ENCODE measurements around the gene PTGER3.

The PTGER3 gene

DNA sequence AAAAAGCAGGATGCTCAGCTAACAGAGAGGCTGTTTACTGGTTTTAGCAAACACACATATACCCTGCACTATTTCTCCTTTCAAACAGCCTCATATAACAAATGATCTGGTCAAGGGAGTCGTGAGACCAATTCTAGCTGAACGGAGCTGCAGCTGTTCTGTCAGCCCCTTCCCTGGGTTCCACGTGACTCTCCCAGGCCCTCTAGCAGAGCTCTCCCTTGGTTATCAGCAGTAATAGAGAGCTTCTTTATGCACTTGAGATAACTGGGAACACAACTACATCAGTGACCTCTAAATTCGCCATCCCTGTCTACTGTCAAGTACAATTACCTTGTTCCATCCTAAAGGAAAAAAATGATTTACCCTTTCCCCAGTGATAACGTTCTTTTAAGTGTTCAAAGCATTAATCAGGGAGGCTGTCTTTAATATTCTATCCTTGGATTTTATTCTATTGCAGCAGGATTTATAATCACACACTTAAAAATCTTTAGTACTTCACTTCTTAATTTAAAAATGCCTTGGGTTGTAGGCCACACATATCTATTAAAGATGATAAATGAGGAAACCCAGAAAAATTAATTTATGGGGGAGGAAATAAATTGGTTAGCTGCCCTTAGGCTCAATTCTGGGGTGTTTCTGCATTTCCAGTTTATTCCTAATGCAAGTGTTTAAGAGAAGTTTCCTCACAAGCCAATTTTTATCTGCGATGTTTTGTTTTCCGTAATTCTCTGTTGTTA lies 28.2 kb downstream of the PTGER3 start:
- TF ChIP-seq, protein P1, sequence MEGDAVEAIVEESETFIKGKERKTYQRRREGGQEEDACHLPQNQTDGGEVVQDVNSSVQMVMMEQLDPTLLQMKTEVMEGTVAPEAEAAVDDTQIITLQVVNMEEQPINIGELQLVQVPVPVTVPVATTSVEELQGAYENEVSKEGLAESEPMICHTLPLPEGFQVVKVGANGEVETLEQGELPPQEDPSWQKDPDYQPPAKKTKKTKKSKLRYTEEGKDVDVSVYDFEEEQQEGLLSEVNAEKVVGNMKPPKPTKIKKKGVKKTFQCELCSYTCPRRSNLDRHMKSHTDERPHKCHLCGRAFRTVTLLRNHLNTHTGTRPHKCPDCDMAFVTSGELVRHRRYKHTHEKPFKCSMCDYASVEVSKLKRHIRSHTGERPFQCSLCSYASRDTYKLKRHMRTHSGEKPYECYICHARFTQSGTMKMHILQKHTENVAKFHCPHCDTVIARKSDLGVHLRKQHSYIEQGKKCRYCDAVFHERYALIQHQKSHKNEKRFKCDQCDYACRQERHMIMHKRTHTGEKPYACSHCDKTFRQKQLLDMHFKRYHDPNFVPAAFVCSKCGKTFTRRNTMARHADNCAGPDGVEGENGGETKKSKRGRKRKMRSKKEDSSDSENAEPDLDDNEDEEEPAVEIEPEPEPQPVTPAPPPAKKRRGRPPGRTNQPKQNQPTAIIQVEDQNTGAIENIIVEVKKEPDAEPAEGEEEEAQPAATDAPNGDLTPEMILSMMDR (IDR thresholded peaks at IDR 0.05; ENCODE audit: extremely low read depth, insufficient read depth, missing control alignments) = no peak
- in situ Hi-C loops (cut with MboI; ENCODE audit: low pct_unique_long_range_greater_than_20kb, low sequenced_read_pairs, unreplicated experiment) = no loop called here
- no peak for DNase-seq (ENCODE audit: low spot score)

DNA sequence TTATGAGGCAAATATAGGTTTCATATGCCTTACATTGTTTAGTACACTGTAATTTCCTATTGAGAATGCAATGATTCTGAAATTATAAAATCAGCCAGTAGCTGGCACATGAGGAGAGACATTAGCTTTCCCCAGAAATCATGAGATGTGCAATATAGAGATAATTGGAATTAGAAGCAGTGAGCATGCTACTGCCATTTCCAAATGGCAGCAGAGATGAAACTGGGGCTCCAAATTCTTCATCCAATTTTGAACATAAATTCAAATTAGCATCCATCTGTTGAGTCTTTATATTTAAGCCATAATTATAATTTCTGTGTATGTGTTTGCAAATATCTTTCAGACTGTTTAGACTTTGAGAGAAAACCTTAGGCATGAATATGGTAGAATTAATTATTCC lies 28.8 kb downstream of the PTGER3 start:
- no peak for DNase-seq (ENCODE audit: low spot score)
- TF ChIP-seq, protein P1 (IDR thresholded peaks at IDR 0.05; ENCODE audit: extremely low read depth, insufficient read depth, missing control alignments) = no peak
- in situ Hi-C loops (cut with MboI; ENCODE audit: low pct_unique_long_range_greater_than_20kb, low sequenced_read_pairs, unreplicated experiment) = no loop called here

DNA sequence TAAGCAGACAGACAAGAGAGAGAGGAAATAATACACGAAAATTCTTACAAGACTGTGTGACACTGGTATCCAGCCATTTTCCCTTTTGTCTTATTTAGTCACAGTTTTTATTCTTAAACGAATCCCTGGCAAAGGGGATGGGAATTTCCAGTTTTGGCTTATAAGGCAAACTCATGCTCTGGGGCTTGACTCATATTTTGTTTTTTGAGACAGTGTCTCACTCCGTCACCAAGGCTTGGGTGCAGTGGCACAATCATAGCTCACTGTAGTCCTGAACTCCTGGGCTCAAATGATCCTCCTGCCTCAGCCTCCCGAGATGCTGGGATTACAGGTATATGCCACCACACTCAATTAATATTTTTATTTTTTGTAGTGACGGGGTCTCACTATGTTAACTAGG lies 31.9 kb downstream of the PTGER3 start:
- in situ Hi-C loops (cut with MboI; ENCODE audit: low pct_unique_long_range_greater_than_20kb, low sequenced_read_pairs, unreplicated experiment) = no loop called here
- TF ChIP-seq, protein P1 (IDR thresholded peaks at IDR 0.05; ENCODE audit: extremely low read depth, insufficient read depth, missing control alignments) = no peak
- DNase-seq (ENCODE audit: low spot score) = no peak

DNA sequence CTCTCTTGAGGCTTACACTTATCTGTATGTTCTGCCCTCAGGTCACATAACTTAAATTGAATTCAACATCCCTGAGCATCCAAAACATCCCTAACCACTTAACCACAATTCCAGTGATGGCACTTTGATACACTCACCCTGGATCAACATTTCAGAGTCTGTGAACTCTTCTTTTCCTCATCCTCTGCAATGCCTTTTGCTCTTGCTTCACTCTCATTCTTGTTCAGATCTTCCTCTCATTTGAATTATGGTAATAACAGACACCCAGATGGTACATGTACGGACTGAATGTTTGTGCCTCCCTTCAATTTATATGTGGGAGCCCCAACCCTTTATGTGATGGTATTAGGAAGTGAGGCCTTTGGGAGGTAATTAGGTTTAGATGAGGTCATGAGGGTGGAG lies 33.4 kb downstream of the PTGER3 start:
- no peak for DNase-seq (ENCODE audit: low spot score)
- in situ Hi-C loops (cut with MboI; ENCODE audit: low pct_unique_long_range_greater_than_20kb, low sequenced_read_pairs, unreplicated experiment) = no loop called here
- TF ChIP-seq, protein P1 (IDR thresholded peaks at IDR 0.05; ENCODE audit: extremely low read depth, insufficient read depth, missing control alignments) = no peak

DNA sequence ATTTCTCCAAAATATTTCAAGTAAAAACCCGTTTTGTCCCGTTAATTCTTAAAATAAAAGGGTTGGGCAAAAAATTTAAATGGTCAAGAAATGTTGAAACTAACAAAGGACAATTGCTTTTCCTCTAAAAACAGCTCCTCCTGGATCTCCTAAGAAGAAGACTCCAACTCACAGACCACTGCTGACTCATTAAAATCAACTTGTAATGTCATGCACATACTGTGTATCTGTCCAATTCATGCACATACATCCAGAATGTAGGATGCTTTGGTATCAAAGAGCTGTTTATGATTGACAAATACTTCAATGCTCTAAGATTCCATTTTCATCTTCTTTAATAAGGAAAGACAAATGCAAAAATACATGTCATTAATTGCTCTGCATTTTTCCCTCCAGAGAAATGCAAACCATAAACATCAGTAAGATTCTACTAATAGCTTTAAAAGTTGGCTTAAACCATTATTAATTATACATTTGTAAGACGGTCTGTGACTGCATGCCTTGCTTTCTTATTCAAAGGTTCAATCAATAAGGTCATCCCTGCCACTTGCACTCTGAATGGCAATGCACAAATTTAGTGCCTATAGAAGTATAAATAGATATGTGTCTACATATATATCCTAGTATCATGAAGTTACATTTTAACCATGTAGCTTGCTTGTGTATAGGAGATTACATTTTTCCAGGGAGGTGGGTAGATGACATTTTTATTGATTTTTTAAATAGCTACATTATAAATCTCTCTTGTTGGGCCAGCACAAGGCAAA lies 44.7 kb downstream of the PTGER3 start:
- in situ Hi-C loops (cut with MboI; ENCODE audit: low pct_unique_long_range_greater_than_20kb, low sequenced_read_pairs, unreplicated experiment) = no loop called here
- TF ChIP-seq, protein P1 (IDR thresholded peaks at IDR 0.05; ENCODE audit: extremely low read depth, insufficient read depth, missing control alignments) = no peak
- no peak for DNase-seq (ENCODE audit: low spot score)

DNA sequence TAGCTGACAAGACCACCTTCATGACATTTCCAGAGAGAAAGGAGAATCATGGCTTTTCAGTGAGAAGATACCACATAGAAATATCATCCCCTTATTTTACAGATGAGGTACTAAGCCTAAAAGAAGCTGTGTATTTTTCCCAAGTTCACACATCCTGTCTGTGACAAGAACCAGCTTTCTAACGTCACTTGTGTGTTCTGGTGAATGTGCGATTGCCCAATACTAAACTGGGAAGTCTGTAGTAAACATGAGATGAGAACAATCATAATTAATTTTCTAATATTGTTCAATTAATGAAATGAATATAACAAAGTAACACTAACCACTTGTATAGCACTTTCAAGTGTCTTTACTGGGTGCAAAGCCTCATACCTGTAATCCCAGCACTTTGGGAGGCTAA lies 46.0 kb downstream of the PTGER3 start:
- TF ChIP-seq, protein P1 (IDR thresholded peaks at IDR 0.05; ENCODE audit: extremely low read depth, insufficient read depth, missing control alignments) = no peak
- in situ Hi-C loops (cut with MboI; ENCODE audit: low pct_unique_long_range_greater_than_20kb, low sequenced_read_pairs, unreplicated experiment) = no loop called here
- DNase-seq (ENCODE audit: low spot score) = no peak
